B cell (primary cell): Measurements from ENCODE around the gene DRD2.

Source experiments
- EZH2 ChIP-seq: IDR thresholded peaks from 2 replicates; pipeline ENCODE4 v1.6.1; 2012; ENCODE audit warnings: borderline replicate concordance, low read depth, mild to moderate bottlenecking, moderate library complexity, low read length; ENCODE audit not compliant: insufficient read depth, poor library complexity, severe bottlenecking
- TF ChIP-seq, protein P1 (sequence below): fragments of 200-600 bp; IDR thresholded peaks from one replicate; pipeline ENCODE4 v1.8.0; 2022; ENCODE audit warnings: antibody characterized with exemption, mild to moderate bottlenecking

DNA sequence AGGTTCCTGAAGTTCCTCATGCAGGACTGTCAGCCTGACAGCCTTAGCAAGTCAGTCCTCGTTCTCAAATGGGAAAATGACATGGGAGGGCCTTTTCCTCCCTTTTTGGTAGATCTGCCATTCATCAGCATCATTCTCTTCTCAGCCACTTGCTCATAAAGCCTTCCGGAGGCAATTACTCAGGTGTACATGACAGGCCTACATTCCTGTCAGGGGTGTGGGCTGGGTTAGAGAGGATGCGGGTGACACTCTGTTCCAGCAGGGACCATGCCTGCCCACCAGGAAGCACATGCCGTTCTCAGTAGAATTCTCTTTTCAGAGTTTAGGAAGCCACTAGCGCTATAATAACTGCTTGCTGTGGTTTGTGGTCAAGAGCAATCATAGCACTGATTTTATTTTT lies 111.8 kb downstream of the DRD2 start:
- TF ChIP-seq, protein P1, sequence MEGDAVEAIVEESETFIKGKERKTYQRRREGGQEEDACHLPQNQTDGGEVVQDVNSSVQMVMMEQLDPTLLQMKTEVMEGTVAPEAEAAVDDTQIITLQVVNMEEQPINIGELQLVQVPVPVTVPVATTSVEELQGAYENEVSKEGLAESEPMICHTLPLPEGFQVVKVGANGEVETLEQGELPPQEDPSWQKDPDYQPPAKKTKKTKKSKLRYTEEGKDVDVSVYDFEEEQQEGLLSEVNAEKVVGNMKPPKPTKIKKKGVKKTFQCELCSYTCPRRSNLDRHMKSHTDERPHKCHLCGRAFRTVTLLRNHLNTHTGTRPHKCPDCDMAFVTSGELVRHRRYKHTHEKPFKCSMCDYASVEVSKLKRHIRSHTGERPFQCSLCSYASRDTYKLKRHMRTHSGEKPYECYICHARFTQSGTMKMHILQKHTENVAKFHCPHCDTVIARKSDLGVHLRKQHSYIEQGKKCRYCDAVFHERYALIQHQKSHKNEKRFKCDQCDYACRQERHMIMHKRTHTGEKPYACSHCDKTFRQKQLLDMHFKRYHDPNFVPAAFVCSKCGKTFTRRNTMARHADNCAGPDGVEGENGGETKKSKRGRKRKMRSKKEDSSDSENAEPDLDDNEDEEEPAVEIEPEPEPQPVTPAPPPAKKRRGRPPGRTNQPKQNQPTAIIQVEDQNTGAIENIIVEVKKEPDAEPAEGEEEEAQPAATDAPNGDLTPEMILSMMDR = no peak
- no peak for TF ChIP-seq EZH2
